Left kidney (tissue), 2 donors: ENCODE data around the gene SCAP. TPM values are rescaled to one million over a fixed set of nuclear protein-coding genes. Genes with fewer than 3 reads are reported as not detected.

Experiments used
- DNase-seq: peaks from one replicate; pipeline ENCODE4 v3.0.0-alpha.2; 2013
- polyA plus RNA-seq: library from polyadenylated mRNA; unstranded; fragments of 120-200 nt; gene quantifications from one replicate; pipeline ENCODE4 v1.2.1, GENCODE V29; 2013; ENCODE audit not compliant: insufficient read length

The SCAP gene
- polyA plus RNA-seq, 1 donor, result 83.5 TPM

DNA sequence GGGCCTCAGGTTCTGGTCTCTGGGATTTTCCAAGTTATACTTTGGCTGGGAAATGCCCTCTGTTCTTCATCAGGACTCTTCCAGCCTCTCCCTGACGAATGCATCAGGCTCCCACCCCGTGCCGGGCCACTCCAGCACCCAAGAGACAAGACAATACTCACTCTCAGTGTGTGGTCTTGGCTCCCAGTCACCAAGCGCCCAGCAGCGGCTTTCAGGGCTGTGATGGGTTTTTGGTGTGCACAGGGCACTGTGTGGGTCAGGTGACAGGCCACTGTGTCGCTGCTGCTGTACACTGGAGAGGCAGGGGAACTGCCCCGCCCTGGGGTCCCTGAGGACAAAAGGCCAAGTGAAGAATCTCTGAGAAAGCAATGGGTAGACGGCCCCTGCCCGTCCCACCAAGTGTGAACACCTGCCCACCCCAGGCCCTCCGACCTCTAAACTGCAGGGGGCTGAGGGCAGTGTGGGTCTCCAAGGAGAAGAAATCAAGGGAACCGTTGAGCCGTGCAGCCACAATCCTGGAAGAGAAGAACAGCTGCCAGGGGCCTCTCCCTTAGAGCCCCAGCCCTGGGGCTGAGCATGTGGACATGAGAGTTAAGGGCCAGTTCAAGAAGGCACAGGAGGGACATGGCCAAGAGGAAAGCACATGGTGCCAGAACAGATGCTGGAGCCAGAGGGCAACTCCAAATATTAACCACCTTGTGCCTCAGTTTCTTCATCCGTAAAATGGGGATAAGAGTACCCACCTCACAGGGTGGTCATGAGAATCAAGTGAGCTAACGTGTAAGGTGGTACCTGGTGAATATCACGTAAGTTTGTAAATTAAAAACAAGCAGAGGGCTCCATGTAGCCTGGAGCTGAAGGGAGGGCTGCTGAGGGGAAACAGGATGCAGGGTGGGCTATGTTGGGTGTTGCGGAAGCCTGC, 60.8 kb downstream of the SCAP start:
- DNase-seq, result no peak

DNA sequence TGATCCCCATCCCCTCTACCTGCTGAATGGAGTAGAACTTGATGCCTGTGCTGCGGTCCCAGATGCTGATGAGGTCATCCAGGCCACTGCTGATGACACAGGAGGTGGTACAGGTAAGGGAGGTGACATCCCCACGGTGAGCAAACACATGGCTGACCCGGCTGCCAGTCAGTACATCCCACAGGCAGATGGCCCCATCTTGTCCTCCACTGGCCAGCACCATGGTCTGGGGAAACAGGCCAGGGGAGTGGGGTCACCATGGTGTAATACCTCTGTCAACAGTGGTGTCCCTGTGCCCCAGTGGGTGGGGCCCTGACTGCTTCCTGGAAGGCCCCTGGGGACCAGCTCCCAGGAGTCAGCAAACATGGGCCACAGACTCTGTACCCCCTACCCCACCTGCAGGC, 61.6 kb downstream of the SCAP start:
- DNase-seq, result no peak

DNA sequence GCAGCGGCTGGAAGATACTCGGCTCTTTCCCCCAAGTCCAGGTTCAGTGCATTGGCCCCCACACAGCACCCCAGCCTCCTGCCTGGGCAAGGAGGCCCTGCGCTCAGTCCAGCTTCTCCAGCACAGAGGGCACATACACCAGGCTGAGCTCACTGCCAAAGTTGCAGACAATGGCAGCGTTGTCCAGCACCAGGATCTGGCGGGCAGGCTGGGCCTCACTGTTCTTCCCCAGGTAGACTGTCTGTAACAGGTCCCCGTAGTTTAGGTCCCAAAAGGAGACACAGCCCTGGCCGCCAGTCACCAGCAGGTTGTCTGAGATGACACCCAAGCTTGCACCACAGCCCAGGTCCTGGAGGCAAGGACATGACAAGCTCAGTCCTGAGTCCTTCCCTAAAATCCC, 62.0 kb downstream of the SCAP start:
- DNase-seq, result no peak

DNA sequence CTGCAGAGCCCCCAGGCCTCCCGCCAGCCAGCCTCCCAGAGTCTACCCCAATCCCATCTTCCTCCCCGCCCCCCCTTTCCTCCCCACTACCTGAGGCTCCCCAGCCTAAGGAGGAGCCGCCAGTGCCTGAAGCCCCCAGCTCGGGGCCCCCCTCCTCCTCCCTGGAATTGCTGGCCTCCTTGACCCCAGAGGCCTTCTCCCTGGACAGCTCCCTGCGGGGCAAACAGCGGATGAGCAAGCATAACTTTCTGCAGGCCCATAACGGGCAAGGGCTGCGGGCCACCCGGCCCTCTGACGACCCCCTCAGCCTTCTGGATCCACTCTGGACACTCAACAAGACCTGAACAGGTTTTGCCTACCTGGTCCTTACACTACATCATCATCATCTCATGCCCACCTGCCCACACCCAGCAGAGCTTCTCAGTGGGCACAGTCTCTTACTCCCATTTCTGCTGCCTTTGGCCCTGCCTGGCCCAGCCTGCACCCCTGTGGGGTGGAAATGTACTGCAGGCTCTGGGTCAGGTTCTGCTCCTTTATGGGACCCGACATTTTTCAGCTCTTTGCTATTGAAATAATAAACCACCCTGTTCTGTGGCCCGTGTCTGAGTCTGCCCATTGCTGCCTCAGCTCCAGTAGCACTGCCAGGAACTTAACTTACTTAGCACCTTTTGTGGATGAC, 62.8 kb downstream of the SCAP start:
- no peak for DNase-seq

DNA sequence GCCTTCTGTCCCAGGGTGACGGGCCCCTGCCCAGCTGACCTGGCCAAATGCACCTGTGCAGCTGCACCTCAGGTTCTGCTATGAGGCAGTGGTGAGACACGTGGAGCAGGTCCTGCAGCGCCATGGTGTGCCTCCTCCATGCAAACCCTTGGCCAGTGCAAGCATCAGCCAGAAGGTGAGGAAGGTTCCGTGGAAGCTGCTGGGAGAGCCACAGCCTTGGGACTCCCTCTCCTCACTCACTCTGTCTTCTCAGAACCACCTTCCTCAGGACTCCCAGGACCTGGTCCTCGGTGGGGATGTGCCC, 63.3 kb downstream of the SCAP start:
- DNase-seq, result no peak

DNA sequence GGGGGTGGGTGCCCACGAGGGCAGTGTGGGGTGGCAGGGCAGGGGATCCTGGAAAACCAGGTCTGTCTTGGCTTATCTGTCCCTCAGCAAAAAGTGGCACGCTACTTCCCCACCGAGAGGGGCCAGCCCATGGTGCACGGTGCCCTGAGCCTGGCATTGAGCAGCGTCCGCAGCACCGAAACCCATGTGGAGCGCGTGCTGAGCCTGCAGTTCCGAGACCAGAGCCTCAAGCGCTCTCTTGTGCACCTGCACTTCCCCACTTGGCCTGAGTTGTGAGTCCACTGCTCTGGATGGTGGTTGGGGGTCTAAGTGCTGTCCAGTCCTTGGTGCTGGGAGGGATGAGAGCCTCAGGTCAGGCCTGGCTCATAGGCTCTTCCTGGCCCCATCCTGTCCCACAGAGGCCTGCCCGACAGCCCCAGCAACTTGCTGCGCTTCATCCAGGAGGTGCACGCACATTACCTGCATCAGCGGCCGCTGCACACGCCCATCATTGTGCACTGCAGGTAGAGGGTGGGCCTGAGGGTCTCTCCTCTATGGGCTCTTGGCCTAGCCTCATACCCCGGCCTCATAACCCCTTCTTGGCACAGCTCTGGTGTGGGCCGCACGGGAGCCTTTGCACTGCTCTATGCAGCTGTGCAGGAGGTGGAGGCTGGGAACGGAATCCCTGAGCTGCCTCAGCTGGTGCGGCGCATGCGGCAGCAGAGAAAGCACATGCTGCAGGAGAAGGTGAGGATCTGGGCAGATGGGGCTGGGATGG, 63.9 kb downstream of the SCAP start:
- no peak for DNase-seq

DNA sequence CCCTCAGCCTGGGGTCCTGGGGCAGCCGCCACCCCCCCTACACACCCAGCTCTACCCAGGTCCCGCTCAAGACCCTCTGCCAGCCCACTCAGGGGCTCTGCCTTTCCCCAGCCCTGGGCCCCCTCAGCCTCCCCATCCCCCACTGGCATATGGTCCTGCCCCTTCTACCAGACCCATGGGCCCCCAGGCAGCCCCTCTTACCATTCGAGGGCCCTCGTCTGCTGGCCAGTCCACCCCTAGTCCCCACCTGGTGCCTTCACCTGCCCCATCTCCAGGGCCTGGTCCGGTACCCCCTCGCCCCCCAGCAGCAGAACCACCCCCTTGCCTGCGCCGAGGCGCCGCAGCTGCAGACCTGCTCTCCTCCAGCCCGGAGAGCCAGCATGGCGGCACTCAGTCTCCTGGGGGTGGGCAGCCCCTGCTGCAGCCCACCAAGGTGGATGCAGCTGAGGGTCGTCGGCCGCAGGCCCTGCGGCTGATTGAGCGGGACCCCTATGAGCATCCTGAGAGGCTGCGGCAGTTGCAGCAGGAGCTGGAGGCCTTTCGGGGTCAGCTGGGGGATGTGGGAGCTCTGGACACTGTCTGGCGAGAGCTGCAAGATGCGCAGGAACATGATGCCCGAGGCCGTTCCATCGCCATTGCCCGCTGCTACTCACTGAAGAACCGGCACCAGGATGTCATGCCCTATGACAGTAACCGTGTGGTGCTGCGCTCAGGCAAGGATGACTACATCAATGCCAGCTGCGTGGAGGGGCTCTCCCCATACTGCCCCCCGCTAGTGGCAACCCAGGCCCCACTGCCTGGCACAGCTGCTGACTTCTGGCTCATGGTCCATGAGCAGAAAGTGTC, 64.7 kb downstream of the SCAP start:
- no peak for DNase-seq

DNA sequence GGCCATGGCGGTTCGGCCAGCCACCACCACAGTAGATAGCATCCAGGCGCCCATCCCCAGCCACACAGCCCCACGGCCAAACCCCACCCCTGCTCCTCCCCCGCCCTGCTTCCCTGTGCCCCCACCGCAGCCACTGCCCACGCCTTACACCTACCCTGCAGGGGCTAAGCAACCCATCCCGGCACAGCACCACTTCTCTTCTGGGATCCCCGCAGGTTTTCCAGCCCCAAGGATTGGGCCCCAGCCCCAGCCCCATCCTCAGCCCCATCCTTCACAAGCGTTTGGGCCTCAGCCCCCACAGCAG, 65.4 kb downstream of the SCAP start:
- no peak for DNase-seq

DNA sequence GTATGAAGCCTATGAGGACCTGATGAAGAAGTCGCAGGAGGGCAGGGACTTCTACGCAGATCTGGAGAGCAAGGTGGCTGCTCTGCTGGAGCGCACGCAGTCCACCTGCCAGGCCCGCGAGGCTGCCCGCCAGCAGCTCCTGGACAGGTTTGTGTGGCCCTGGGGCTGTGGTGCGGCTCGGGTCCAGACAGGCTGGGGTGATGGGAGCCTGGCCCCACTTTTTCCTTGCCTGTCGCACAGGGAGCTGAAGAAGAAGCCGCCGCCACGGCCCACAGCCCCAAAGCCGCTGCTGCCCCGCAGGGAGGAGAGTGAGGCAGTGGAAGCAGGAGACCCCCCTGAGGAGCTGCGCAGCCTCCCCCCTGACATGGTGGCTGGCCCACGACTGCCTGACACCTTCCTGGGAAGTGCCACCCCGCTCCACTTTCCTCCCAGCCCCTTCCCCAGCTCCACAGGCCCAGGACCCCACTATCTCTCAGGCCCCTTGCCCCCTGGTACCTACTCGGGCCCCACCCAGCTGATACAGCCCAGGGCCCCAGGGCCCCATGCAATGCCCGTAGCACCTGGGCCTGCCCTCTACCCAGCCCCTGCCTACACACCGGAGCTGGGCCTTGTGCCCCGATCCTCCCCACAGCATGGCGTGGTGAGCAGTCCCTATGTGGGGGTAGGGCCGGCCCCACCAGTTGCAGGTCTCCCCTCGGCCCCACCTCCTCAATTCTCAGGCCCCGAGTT, 65.9 kb downstream of the SCAP start:
- no peak for DNase-seq

DNA sequence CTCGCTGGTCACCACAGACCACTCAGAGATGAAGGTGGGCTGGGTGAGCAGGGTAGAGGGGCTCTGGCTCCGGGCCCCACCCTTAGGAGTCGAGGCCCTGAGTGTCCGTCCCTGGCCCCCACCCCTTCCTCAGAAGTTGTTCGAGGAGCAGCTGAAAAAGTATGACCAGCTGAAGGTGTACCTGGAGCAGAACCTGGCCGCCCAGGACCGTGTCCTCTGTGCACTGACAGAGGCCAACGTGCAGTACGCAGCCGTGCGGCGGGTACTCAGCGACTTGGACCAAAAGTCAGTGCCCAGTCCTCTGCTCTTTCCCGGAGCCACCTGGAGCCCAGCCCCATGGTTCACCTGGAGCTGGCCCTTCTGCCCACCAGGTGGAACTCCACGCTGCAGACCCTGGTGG, 66.5 kb downstream of the SCAP start:
- DNase-seq, result no peak

DNA sequence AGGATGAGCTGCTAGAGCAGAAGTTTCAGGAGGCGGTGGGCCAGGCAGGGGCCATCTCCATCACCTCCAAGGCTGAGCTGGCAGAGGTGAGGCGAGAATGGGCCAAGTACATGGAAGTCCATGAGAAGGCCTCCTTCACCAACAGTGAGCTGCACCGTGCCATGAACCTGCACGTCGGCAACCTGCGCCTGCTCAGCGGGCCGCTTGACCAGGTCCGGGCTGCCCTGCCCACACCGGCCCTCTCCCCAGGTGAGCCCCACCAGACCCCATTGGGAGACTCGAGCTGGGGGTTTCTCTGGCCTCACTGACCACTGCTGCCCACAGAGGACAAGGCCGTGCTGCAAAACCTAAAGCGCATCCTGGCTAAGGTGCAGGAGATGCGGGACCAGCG, 66.9 kb downstream of the SCAP start:
- DNase-seq, result no peak

DNA sequence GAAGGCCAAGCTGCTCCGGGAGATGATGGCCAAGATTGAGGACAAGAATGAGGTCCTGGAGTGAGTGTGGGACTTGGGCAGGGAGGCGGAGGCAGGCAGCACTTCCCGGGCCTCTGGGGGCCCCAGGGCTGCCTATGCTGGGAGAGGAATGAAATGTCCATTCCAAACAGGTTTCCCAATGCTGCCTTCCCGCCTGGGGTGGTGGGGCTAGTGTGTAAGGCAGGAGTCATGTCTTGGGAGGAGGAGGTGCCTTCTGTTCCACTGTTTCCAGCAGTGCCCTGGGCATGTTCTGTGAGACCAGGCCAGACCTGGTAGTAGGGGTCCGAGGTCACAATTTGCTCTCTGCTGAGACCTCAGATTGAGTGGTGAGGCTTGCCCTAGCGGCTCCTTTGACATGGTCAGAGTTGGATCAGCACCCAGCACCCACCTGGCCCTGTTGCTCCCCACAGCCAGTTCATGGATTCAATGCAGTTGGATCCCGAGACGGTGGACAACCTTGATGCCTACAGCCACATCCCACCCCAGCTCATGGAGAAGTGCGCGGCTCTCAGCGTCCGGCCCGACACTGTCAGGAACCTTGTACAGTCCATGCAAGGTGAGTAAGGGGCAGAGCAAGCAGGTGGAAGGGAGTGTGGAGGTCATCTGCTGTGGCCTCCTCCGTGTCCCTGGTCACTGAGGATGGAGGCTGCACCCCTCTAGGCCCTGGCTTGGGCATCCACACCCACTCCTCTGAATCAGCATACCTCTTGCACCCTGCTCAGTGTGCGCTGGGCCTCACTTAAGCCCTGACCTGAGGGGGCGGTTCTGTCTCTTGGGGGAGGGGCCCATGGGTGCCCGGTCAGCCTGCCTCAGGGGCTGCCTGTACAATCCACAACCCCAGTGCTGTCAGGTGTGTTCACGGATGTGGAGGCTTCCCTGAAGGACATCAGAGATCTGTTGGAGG, 67.6 kb downstream of the SCAP start:
- no peak for DNase-seq

DNA sequence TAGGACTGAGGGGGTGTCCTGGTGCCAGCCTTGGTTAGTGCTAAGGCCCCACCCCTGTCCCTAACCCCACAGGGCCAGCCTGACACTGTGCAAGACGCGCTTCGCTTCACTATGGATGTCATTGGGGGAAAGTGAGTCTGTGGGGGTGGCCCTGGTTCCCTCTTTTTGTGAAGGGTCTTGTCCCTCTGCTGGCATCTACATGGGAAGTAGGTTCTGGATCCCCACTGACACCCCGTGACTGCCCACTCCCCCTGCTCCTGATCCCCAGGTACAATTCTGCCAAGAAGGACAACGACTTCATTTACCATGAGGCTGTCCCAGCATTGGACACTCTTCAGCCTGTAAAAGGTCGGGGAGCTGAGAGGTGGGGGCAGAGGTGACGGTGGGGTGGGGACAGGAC, 68.5 kb downstream of the SCAP start:
- no peak for DNase-seq

DNA sequence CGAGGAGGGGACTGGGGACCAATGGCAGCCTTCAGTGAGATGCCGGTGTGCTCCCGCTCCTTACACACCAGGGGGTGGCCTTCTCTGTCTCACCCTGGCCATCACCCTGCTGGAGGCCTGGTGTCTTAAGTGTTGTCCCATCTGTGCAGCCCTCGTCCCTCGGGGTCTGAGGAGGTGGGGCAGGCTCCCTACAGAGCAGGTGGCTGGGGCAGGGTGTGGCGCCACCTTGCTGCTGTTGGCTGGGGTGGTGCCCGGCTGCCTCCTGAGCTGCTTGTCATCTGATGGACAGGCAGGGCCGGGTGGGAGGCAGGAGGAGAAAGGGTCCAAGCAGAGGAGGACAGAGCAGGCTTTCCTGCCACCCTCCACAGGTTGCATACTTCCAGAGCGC, 69.0 kb downstream of the SCAP start:
- DNase-seq, result no peak

DNA sequence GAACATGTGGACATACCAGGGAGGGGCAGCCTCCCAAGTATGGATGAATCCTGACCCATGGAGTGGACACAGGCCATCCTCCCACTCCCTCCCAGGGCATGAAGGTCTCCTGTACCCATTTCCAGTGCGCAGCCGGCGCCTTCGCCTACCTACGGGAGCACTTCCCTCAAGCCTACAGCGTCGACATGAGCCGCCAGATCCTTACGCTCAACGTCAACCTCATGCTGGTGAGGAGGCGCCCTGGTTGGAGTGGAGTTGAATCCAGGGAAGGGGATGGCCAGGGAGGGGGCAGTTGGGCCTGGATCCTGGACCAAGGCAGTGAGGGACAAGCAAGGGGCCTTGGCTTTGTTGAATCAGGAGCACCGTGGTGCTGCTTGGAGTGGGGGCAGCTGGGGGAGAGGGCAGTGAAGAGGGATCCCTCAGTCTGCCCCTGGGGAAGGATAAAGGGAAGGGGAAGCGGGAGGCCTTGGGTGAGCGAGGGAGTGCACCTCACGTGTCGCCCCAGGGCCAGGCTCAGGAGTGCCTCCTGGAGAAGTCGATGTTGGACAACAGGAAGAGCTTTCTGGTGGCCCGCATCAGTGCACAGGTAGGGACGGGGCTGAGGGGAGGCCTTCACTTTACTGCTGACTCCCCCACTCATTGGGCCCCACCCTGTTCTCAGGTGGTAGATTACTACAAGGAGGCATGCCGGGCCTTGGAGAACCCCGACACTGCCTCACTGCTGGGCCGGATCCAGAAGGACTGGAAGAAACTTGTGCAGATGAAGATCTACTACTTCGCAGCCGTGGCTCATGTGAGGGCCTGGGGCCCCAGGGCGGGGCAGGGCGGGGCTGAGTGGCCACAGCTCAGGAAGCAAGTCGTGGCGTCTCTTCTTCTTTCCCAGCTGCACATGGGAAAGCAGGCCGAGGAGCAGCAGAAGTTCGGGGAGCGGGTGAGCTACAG, 69.7 kb downstream of the SCAP start:
- no peak for DNase-seq

DNA sequence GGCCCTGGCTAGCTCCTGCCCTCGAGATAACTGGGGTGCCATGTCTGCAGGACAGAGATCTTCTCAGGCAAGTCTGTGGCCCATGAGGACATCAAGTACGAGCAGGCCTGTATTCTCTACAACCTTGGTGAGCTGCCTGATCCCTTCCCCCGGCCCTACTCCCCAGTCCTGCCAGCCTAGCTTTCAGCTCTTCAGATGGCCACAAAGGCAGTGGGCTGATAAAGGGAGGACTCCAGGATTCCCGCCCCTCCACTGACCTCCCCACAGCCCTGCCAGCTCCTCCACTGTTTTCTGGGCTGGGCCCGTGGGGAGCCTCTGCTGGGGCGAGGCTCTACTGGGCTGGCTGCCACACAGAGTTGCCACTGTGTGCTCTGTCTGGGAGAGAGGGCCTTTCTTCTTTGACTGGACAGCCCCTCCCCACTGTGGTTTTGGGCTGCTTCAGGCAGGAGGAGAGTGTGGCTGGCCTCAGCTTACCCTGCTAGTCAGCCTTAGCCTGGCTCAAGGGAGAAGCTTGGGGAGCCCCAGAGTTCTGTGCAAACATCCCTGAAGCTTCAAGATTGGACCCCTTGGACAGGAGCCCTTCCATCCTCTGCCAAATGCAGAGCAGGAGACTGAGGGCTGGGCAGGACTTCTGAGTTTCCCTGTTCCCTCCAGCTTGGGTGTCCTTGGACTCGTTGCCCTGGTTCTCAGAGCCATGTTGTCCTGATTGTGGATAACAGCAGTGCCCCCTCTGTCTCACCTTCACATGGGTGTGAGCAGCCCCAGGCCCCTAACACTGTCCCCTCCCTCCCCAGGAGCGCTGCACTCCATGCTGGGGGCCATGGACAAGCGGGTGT, 70.6 kb downstream of the SCAP start:
- DNase-seq, result no peak

DNA sequence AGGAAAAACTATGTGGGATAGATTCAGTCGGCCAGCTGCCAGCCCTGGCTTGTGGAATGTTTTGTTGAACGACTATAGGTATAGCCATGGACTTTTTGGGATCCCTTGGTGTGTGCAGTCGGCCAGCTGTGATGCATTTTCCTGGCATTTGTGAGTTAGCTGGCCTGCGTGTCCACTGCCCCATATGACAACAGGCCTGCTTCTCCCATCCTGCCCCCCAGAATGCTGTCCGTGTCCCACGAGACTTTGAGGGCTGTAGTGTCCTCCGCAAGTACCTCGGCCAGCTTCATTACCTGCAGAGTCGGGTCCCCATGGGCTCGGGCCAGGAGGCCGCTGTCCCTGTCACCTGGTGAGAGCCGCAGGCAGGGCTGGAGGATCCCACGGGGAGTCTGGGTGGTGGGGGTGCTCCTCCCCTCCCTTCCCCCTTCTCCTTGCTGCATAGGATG, 71.3 kb downstream of the SCAP start:
- no peak for DNase-seq

DNA sequence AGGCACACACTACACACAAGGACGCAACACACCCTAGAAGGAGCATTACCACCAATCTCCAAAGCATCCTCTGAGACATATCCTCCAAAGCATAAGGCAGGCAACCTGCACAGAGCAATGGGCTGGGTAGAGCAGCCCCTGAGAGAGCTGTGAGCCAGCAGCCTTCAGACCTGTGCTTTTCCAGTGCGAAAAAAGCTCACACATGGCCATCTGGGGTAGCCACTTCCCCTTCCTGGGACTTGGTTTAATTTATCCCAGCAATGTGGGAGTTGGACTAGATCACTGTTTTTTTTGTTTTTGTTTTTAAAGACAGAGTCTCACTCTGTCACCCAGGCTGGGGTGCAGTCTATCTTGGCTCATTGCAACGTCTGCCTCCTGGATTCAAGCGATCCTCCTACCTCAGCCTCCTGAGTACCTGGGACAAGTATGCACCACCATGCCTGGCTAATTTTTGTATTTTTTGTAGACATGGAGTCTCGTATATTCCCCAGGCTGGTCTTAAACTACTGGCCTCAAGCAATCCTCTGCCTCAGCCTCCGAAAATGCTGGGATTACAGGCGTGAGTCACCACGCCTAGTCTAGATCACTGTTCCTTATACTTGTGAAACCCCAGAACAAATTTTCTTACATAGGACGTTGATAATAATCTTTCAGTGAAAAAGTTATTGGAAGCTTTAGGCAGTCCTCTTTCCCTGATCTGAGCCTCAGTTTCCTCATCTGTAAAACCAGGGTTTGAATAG, 76.0 kb downstream of the SCAP start:
- no peak for DNase-seq
